Stomach (tissue), 4 donors: ENCODE results near the gene BRD7.

Source experiments
- EP300 ChIP-seq: sonication (generic); formaldehyde crosslinking; IDR thresholded peaks from one replicate; pipeline ENCODE4 v1.6.1; 2017; ENCODE audit warnings: antibody characterized with exemption
- POLR2A ChIP-seq, 4 donors: fragments of 450-650 bp; IDR thresholded peaks; one replicate each; pipeline ENCODE4 v1.6.1; 2016; ENCODE audit warnings: antibody characterized with exemption in 4 of 4, control low read depth in 2 of 4, mild to moderate bottlenecking in 1 of 4, moderate library complexity in 1 of 4
- POLR2AphosphoS5 ChIP-seq, 3 donors: sonication (generic); formaldehyde crosslinking; IDR thresholded peaks; one replicate each; pipeline ENCODE4 v1.6.1; 2016; ENCODE audit warnings: antibody characterized with exemption in 3 of 3
- TF ChIP-seq, protein P1 (sequence below), 7 experiments: fragments of 450-650 bp in 4 of 7; fragments of 200-600 bp in 3 of 7; sonication (generic) in 3 of 7; IDR thresholded peaks; one replicate each; pipeline ENCODE4 v1.5.1; 2016 to 2019; ENCODE audit warnings: antibody characterized with exemption in 7 of 7, control low read depth in 2 of 7, mild to moderate bottlenecking in 1 of 7

DNA sequence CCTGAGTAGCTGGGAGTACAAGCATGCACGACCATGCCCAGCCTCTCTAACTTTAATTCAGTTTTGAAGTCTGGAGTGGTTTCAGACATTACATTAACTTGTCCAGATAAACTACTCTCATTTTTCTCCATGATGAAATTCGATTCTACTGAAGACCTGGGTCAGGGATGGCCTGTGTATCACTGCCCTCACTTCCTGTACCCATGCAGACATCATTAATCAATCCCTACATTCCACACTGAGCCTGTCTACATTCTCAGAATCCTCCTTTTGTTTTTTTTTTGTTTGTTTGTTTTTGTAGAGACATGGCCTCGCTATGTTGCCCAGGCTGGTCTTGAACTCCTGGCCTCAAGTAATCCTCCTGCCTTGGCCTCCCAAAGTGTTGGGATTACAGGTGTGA, 79.9 kb downstream of the BRD7 start:
- TF ChIP-seq, protein P1, sequence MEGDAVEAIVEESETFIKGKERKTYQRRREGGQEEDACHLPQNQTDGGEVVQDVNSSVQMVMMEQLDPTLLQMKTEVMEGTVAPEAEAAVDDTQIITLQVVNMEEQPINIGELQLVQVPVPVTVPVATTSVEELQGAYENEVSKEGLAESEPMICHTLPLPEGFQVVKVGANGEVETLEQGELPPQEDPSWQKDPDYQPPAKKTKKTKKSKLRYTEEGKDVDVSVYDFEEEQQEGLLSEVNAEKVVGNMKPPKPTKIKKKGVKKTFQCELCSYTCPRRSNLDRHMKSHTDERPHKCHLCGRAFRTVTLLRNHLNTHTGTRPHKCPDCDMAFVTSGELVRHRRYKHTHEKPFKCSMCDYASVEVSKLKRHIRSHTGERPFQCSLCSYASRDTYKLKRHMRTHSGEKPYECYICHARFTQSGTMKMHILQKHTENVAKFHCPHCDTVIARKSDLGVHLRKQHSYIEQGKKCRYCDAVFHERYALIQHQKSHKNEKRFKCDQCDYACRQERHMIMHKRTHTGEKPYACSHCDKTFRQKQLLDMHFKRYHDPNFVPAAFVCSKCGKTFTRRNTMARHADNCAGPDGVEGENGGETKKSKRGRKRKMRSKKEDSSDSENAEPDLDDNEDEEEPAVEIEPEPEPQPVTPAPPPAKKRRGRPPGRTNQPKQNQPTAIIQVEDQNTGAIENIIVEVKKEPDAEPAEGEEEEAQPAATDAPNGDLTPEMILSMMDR (IDR thresholded peaks at IDR 0.05): no peak
- TF ChIP-seq POLR2A (IDR thresholded peaks at IDR 0.05) (no peak), POLR2AphosphoS5 (IDR thresholded peaks at IDR 0.05) (no peak), EP300 (no peak)
